Measurements from ENCODE around the gene S100A2. TPM values are rescaled to one million over a fixed set of nuclear protein-coding genes. Genes with fewer than 3 reads are reported as not detected.

The S100A2 gene
- 46.5 TPM for total RNA-seq

GRCh38 chr1:153565529-153566374, at the start of gene S100A2:
S100A2 (minus strand) TSS chr1:153565844; CDS start chr1:153563877, 1,967 bp downstream.
- peak; percentile 68 for DNase-seq

- no peak for DNase-seq
Observed at GRCh38 chr1:153615406-153615805, 49.8 kb upstream of the S100A2 start.

- DNase-seq, result no peak
Observed at GRCh38 chr1:153614906-153615305, 49.3 kb upstream of the S100A2 start.

- DNase-seq, result no peak
Observed at GRCh38 chr1:153614189-153614900, 48.7 kb upstream of the S100A2 start.

GRCh38 chr1:153613406-153613805, 47.8 kb upstream of the S100A2 start:
- DNase-seq, result no peak

GRCh38 chr1:153612755-153613331, 47.2 kb upstream of the S100A2 start, which contains the start of gene S100A16:
S100A16 (minus strand) TSS chr1:153613137; CDS start chr1:153608151, 4,986 bp downstream.
- peak; percentile 79 for DNase-seq

GRCh38 chr1:153612111-153612754, 46.6 kb upstream of the S100A2 start:
- DNase-seq, result peak; percentile 52

- no peak for DNase-seq
Observed at GRCh38 chr1:153611356-153611755, 45.7 kb upstream of the S100A2 start.

- no peak for DNase-seq
Observed at GRCh38 chr1:153610811-153611301, 45.2 kb upstream of the S100A2 start.

GRCh38 chr1:153610334-153610733, 44.7 kb upstream of the S100A2 start:
- no peak for DNase-seq

GRCh38 chr1:153609585-153609907, 43.9 kb upstream of the S100A2 start:
- DNase-seq, result no peak

- DNase-seq, result peak; percentile 41
Observed at GRCh38 chr1:153608742-153609584, 43.3 kb upstream of the S100A2 start.

- no peak for DNase-seq
Observed at GRCh38 chr1:153608089-153608682, 42.5 kb upstream of the S100A2 start.

- no peak for DNase-seq
Observed at GRCh38 chr1:153607381-153607780, 41.7 kb upstream of the S100A2 start.

GRCh38 chr1:153606194-153606593, 40.5 kb upstream of the S100A2 start:
- DNase-seq, result no peak

- DNase-seq, result no peak
Observed at GRCh38 chr1:153602749-153603148, 37.1 kb upstream of the S100A2 start.

- no peak for DNase-seq
Observed at GRCh38 chr1:153599847-153600246, 34.2 kb upstream of the S100A2 start.

GRCh38 chr1:153598309-153599172, 32.9 kb upstream of the S100A2 start:
- peak; percentile 76 for DNase-seq

- DNase-seq, result no peak
Observed at GRCh38 chr1:153597206-153597605, 31.6 kb upstream of the S100A2 start.

GRCh38 chr1:153592748-153593147, 27.1 kb upstream of the S100A2 start:
- DNase-seq, result no peak

Measured in tongue (tissue), 2 donors.